ENCODE results near the gene UPK2. TPM values are rescaled to one million over a fixed set of nuclear protein-coding genes. Genes with fewer than 3 reads are reported as not detected.
A peak's percentile ranks its signal among the peaks of the same experiment; 100 is the strongest.

UPK2 gene
- total and polyA plus RNA-seq, 2 of the 13 experiments (the other 11 are each of a cell fraction or from before 2014, with no cell fraction given), result not detected

DNA sequence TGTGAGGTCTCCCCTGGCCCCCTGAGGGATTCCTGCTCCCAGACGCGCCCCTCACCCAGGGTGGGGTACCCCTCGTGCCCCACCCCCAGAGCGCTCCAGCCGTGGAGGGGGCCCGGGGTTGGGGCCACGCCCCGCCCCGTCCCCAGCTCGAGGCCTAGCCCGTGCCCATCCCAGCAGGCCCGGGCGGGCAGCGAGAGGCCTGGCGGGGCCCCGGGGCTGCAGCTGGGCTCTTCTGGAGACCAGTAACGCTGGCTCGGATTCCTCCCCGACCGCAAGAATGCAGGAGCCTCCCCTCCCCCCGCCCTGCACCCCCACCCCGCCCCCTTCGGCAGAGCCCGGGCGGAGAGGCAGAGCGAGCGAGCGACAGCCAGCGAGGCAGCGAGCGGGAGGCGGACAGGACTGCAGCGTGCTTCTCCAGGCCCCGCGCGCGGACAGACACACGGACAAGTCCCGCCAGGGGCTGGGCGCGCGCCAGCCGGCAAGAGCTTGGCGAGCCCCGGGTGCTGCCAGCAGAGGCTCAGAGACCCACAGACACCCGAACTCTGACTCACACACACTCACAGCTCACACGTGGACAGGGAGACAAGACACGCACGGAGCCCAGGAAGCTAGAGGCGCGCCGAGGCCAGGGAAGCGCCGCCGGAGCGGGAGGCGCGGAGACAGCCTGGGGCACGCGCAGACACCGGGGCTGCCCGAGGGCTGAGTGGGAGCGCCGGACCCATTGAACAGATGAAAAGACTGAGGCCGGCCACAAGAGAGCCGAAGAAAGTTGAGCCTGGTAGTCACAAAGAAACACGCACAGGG, 45.6 kb upstream of the UPK2 start (continued):
- TF ChIP-seq, protein P1, sequence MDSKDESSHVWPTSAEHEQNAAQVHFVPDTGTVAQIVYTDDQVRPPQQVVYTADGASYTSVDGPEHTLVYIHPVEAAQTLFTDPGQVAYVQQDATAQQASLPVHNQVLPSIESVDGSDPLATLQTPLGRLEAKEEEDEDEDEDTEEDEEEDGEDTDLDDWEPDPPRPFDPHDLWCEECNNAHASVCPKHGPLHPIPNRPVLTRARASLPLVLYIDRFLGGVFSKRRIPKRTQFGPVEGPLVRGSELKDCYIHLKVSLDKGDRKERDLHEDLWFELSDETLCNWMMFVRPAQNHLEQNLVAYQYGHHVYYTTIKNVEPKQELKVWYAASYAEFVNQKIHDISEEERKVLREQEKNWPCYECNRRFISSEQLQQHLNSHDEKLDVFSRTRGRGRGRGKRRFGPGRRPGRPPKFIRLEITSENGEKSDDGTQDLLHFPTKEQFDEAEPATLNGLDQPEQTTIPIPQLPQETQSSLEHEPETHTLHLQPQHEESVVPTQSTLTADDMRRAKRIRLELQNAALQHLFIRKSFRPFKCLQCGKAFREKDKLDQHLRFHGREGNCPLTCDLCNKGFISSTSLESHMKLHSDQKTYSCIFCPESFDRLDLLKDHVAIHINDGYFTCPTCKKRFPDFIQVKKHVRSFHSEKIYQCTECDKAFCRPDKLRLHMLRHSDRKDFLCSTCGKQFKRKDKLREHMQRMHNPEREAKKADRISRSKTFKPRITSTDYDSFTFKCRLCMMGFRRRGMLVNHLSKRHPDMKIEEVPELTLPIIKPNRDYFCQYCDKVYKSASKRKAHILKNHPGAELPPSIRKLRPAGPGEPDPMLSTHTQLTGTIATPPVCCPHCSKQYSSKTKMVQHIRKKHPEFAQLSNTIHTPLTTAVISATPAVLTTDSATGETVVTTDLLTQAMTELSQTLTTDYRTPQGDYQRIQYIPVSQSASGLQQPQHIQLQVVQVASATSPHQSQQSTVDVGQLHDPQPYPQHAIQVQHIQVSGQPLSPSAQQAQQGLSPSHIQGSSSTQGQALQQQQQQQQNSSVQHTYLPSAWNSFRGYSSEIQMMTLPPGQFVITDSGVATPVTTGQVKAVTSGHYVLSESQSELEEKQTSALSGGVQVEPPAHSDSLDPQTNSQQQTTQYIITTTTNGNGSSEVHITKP (CRISPR knock-in tag; IDR thresholded peaks at IDR 0.05; ENCODE audit: low read depth), result no peak
- TF ChIP-seq MATR3 (CRISPR knock-in tag; IDR thresholded peaks at IDR 0.05) (no peak), DMAP1 (CRISPR knock-in tag; IDR thresholded peaks at IDR 0.05) (no peak; the same call in 1 of the 2 replicates), EP300 (IDR thresholded peaks at IDR 0.05; ENCODE audit: low read depth in 2 of 2, low read length in 2 of 2) (no peak; a peak in 2 of 4 replicates), EP300 (CRISPR knock-in tag; IDR thresholded peaks at IDR 0.05; ENCODE audit: borderline replicate concordance) (no peak), TAF1 (CRISPR knock-in tag; IDR thresholded peaks at IDR 0.05) (no peak; the same call in 1 of the 2 replicates), ZNF430 (CRISPR knock-in tag; IDR thresholded peaks at IDR 0.05) (0 out of 2 replicates have a peak, but pooled peaks have one; percentile 16), ZBTB3 (CRISPR knock-in tag; IDR thresholded peaks at IDR 0.05; ENCODE audit: borderline replicate concordance, low read depth) (no peak), ZZZ3 (CRISPR knock-in tag; IDR thresholded peaks at IDR 0.05; ENCODE audit: borderline replicate concordance) (no peak), ZNF780A (CRISPR knock-in tag; IDR thresholded peaks at IDR 0.05) (0 out of 2 replicates have a peak, but pooled peaks have one; percentile 66), GPN1 (CRISPR knock-in tag; IDR thresholded peaks at IDR 0.05; ENCODE audit: borderline replicate concordance) (no peak), HDAC6 (IDR thresholded peaks at IDR 0.05; ENCODE audit: low read depth, low read length) (no peak), ZNF225 (CRISPR knock-in tag; IDR thresholded peaks at IDR 0.05) (peak; percentile 72; the same call in 1 of the 2 replicates)
- TF ChIP-seq, protein P2, sequence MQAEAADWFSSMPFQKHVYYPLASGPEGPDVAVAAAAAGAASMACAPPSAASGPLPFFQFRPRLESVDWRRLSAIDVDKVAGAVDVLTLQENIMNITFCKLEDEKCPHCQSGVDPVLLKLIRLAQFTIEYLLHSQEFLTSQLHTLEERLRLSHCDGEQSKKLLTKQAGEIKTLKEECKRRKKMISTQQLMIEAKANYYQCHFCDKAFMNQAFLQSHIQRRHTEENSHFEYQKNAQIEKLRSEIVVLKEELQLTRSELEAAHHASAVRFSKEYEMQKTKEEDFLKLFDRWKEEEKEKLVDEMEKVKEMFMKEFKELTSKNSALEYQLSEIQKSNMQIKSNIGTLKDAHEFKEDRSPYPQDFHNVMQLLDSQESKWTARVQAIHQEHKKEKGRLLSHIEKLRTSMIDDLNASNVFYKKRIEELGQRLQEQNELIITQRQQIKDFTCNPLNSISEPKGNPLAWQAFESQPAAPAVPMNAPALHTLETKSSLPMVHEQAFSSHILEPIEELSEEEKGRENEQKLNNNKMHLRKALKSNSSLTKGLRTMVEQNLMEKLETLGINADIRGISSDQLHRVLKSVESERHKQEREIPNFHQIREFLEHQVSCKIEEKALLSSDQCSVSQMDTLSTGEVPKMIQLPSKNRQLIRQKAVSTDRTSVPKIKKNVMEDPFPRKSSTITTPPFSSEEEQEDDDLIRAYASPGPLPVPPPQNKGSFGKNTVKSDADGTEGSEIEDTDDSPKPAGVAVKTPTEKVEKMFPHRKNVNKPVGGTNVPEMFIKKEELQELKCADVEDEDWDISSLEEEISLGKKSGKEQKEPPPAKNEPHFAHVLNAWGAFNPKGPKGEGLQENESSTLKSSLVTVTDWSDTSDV (CRISPR knock-in tag; IDR thresholded peaks at IDR 0.05), result no peak
- TF ChIP-seq, protein P3, sequence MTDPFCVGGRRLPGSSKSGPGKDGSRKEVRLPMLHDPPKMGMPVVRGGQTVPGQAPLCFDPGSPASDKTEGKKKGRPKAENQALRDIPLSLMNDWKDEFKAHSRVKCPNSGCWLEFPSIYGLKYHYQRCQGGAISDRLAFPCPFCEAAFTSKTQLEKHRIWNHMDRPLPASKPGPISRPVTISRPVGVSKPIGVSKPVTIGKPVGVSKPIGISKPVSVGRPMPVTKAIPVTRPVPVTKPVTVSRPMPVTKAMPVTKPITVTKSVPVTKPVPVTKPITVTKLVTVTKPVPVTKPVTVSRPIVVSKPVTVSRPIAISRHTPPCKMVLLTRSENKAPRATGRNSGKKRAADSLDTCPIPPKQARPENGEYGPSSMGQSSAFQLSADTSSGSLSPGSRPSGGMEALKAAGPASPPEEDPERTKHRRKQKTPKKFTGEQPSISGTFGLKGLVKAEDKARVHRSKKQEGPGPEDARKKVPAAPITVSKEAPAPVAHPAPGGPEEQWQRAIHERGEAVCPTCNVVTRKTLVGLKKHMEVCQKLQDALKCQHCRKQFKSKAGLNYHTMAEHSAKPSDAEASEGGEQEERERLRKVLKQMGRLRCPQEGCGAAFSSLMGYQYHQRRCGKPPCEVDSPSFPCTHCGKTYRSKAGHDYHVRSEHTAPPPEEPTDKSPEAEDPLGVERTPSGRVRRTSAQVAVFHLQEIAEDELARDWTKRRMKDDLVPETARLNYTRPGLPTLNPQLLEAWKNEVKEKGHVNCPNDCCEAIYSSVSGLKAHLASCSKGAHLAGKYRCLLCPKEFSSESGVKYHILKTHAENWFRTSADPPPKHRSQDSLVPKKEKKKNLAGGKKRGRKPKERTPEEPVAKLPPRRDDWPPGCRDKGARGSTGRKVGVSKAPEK (CRISPR knock-in tag; IDR thresholded peaks at IDR 0.05; ENCODE audit: borderline replicate concordance), result no peak
- TF ChIP-seq, protein P4, sequence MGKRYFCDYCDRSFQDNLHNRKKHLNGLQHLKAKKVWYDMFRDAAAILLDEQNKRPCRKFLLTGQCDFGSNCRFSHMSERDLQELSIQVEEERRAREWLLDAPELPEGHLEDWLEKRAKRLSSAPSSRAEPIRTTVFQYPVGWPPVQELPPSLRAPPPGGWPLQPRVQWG (CRISPR knock-in tag; IDR thresholded peaks at IDR 0.05; ENCODE audit: borderline replicate concordance, low read depth), result no peak

Measured in HepG2 (cell line).